ENCODE data around the gene APBB2.

DNA sequence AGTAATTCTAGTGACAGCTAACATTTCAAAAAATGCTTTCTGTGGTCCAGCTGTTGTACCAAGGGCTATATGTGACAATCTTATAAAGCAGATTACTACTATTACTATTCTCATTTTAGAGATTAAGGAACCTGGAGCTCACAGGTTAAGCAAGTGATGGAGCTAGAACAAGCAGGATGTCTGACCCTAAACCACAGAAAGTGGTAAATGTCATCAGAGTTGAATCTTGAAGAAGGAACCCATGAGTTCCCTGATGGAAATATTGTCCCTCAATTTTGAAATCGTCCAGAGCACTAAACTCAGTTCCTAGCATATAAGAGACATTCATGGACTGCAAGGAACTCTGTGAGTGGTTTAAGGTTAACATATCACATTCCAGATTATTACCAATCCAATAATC is 214.0 kb downstream of the APBB2 start:
- TF ChIP-seq CTCF (IDR thresholded peaks at IDR 0.05) (no peak), POLR2A (IDR thresholded peaks at IDR 0.05) (no peak)

Measured in tibial nerve (tissue), 3 donors.